Neural cell (in vitro differentiated cells): ENCODE data around the gene NDE1. TPM values are rescaled to one million over a fixed set of nuclear protein-coding genes. Genes with fewer than 3 reads are reported as not detected.

Experiments
- H2AFZ ChIP-seq: fragments of 200-600, 300-800 bp; sonication (generic), shearing (Covaris generic); 2 replicates; pipeline ENCODE4 v1.6.0; 2014; ENCODE audit warnings: low read depth, mild to moderate bottlenecking, antibody characterized with exemption, low read length, moderate library complexity
- H3F3A ChIP-seq: fragments of 200-600 bp; shearing (Covaris generic); 2 replicates; pipeline ENCODE4 v1.6.1; 2016; ENCODE audit warnings: mild to moderate bottlenecking, moderate library complexity, mixed read lengths, antibody characterized with exemption, low read length; ENCODE audit not compliant: insufficient read depth, poor library complexity, severe bottlenecking
- H3K27ac ChIP-seq: fragments of 200-600, 300-800 bp; sonication (generic), shearing (Covaris generic); 2 replicates; pipeline ENCODE4 v1.5.1; 2014; ENCODE audit warnings: mild to moderate bottlenecking, low read length, moderate library complexity
- H3K27me3 ChIP-seq: fragments of 300-800, 200-600 bp; sonication (generic), shearing (Covaris generic); 2 replicates; pipeline ENCODE4 v1.6.0; 2014; ENCODE audit warnings: mild to moderate bottlenecking, low read depth, low read length, moderate library complexity; ENCODE audit not compliant: insufficient read depth
- H3K36me3 ChIP-seq: fragments of 300-800, 200-600 bp; sonication (generic), shearing (Covaris generic); 2 replicates; pipeline ENCODE4 v1.5.1; 2014; ENCODE audit warnings: mild to moderate bottlenecking, antibody characterized with exemption, low read length, moderate library complexity; ENCODE audit not compliant: insufficient read depth
- H3K4me2 ChIP-seq: fragments of 300-800, 200-600 bp; sonication (generic), shearing (Covaris generic); 2 replicates; pipeline ENCODE4 v1.6.0; 2014; ENCODE audit warnings: mild to moderate bottlenecking, low read length
- H3K4me3 ChIP-seq: fragments of 300-800, 200-600 bp; sonication (generic), shearing (Covaris generic); 2 replicates; pipeline ENCODE4 v1.5.1; 2014; ENCODE audit warnings: mild to moderate bottlenecking, low read length, moderate library complexity
- H3K79me2 ChIP-seq: fragments of 200-600 bp; shearing (Covaris generic); replicated peaks from 2 replicates; pipeline ENCODE4 v1.6.0; 2014; ENCODE audit warnings: mild to moderate bottlenecking, low read length, moderate library complexity; ENCODE audit not compliant: insufficient read depth
- H3K9ac ChIP-seq: fragments of 300-800, 200-600 bp; sonication (generic), shearing (Covaris generic); 2 replicates; pipeline ENCODE4 v1.6.1; 2016; ENCODE audit warnings: mild to moderate bottlenecking, low read length, mixed read lengths
- H3K9me2 ChIP-seq: fragments of 200-600 bp; shearing (Covaris generic); 2 replicates; pipeline ENCODE4 v1.6.1; 2016; ENCODE audit warnings: mild to moderate bottlenecking, low read length, mixed read lengths; ENCODE audit not compliant: insufficient read depth
- H3K9me3 ChIP-seq: fragments of 200-600, 300-800 bp; sonication (generic), shearing (Covaris generic); 2 replicates; pipeline ENCODE4 v1.6.1; 2016; ENCODE audit warnings: mild to moderate bottlenecking, mixed run types, low read length, moderate library complexity, mixed read lengths
- H4K20me1 ChIP-seq: fragments of 200-600 bp; shearing (Covaris generic); 2 replicates; pipeline ENCODE4 v1.6.1; 2016; ENCODE audit warnings: mild to moderate bottlenecking, mixed run types; ENCODE audit not compliant: insufficient read depth
- CTCF ChIP-seq: fragments of 450-650 bp; IDR thresholded peaks from 2 replicates; pipeline ENCODE4 v1.5.1; 2014; ENCODE audit warnings: antibody characterized with exemption, mild to moderate bottlenecking, moderate library complexity; ENCODE audit not compliant: poor library complexity, severe bottlenecking
- EP300 ChIP-seq: fragments of 450-650 bp; conservative IDR thresholded peaks from 2 replicates; pipeline ENCODE4 v1.6.1; 2014; ENCODE audit warnings: antibody characterized with exemption, mild to moderate bottlenecking, moderate library complexity; ENCODE audit not compliant: poor library complexity, severe bottlenecking
- EZH2 ChIP-seq: fragments of 200-600, 300-800 bp; shearing (Covaris generic), sonication (generic); IDR thresholded peaks from 2 replicates; pipeline ENCODE4 v1.6.1; 2014; ENCODE audit warnings: antibody characterized with exemption, low read length, borderline replicate concordance, mild to moderate bottlenecking; ENCODE audit not compliant: insufficient read depth, poor library complexity, severe bottlenecking
- MXI1 ChIP-seq: fragments of 450-650 bp; conservative IDR thresholded peaks from 2 replicates; pipeline ENCODE4 v1.6.1; 2014; ENCODE audit warnings: antibody characterized with exemption, mild to moderate bottlenecking; ENCODE audit not compliant: poor library complexity, severe bottlenecking
- POLR2AphosphoS5 ChIP-seq: IDR thresholded peaks from 2 replicates; pipeline ENCODE4 v1.6.1; 2012
- RAD21 ChIP-seq: fragments of 450-650 bp; conservative IDR thresholded peaks from 2 replicates; pipeline ENCODE4 v1.6.1; 2014; ENCODE audit warnings: antibody characterized with exemption, mild to moderate bottlenecking, moderate library complexity
- REST ChIP-seq: IDR thresholded peaks from 2 replicates; pipeline ENCODE4 v1.6.1; 2012; ENCODE audit warnings: borderline replicate concordance
- SMC3 ChIP-seq: fragments of 450-650 bp; conservative IDR thresholded peaks from 2 replicates; pipeline ENCODE4 v1.6.1; 2014; ENCODE audit warnings: antibody characterized with exemption, mild to moderate bottlenecking, moderate library complexity; ENCODE audit not compliant: poor library complexity
- TAF1 ChIP-seq: IDR thresholded peaks from 2 replicates; pipeline ENCODE4 v1.6.1; 2012; ENCODE audit warnings: low read depth
- polyA plus RNA-seq: library from polyadenylated mRNA; depleted of rRNA; stranded (reverse); fragments of >200 nt; gene quantifications from 2 replicates; pipeline ENCODE4 v1.2.3, GENCODE V29; 2014

Gene NDE1
- polyA plus RNA-seq, 1 donor from 2014 or later, result not detected

DNA sequence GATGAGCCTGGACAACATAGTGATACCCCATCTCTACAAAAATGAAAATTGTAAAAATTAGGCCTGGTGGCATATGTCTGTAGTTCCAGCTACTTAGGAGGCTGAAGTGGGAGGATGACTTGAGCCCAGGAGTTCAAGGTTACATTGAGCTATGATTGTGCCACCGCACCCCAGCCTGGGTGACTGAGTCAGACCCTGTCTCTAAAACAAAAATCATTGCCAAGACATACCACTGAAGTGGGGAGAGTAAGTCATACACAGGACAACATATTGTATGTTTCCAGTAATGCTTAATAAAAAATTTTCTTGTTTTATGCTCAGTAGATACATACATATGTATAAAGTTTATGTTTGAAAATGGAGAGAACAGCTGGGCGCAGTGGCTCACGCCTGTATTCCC, 39.2 kb downstream of the NDE1 start:
- no peaks in the 10 kb centered on the region for H3K9me3 ChIP-seq
- H3K27me3 ChIP-seq, result no peaks in the 10 kb centered on the region
- no peak overlapping the region for H3K27ac ChIP-seq
- TF ChIP-seq TAF1 (no peak), SMC3 (no peak), REST (no peak), CTCF (no peak), MXI1 (no peak), EZH2 (no peak), EP300 (no peak), RAD21 (no peak), POLR2AphosphoS5 (no peak)
- H4K20me1 ChIP-seq, result no peaks in the 10 kb centered on the region
- H3K36me3 ChIP-seq, result no peaks in the 10 kb centered on the region
- H3K9me2 ChIP-seq, result no peaks in the 10 kb centered on the region
- H3K79me2 ChIP-seq, result no peaks in the 10 kb centered on the region
- no peak overlapping the region for H3K9ac ChIP-seq
- H3F3A ChIP-seq, result no peaks in the 10 kb centered on the region
- H2AFZ ChIP-seq, result no peak overlapping the region
- no peak overlapping the region for H3K4me2 ChIP-seq
- H3K4me3 ChIP-seq, result no peak overlapping the region

DNA sequence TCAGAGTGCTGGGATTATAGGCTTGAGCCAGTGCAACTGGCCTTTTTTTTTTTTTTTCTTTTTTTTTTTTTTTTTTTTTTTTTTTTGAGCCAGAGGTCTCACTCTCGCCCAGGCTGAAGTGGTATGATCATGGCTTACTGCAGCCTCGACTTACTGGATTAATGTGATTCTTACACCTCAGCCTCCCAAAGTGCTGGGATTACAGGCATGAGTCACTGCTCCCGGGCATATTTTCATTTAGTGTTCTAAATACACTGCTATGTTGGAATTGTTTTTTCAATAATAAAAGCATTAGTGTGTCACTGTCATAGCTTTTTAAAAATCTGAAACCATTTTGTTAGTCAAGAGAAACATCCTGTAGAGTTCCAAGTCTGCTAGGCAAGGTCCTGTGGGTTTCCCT, 40.3 kb downstream of the NDE1 start:
- Histone ChIP-seq H3K27ac (no peak overlapping the region), H4K20me1 (no peaks in the 10 kb centered on the region), H3K9me2 (no peaks in the 10 kb centered on the region), H3K79me2 (no peaks in the 10 kb centered on the region), H3K27me3 (no peaks in the 10 kb centered on the region), H3K9ac (no peak overlapping the region), H3K4me2 (no peak overlapping the region), H3K9me3 (no peaks in the 10 kb centered on the region), H3F3A (no peaks in the 10 kb centered on the region), H3K4me3 (no peak overlapping the region), H2AFZ (no peak overlapping the region), H3K36me3 (no peaks in the 10 kb centered on the region)
- TF ChIP-seq EZH2, result no peak
- no peak for TF ChIP-seq SMC3
- no peak for TF ChIP-seq MXI1
- no peak for TF ChIP-seq CTCF
- no peak for TF ChIP-seq EP300
- no peak for TF ChIP-seq REST
- TF ChIP-seq POLR2AphosphoS5, result no peak
